Measurements from ENCODE around the gene FPR3. TPM values are rescaled to one million over a fixed set of nuclear protein-coding genes. Genes with fewer than 3 reads are reported as not detected.

The FPR3 gene
- total and polyA plus RNA-seq, 9 of the 15 experiments (the other 6 are each of a cell fraction or from before 2014, with no cell fraction given): 0.08 to 0.51 (median 0.22) TPM; not detected in 1

GRCh38 chr19:51800473-51801244 is 5.7 kb downstream of the FPR3 start (continued):
- TF ChIP-seq HNRNPL (IDR thresholded peaks at IDR 0.05; ENCODE audit: low read depth, low read length): 0 out of 2 replicates have a peak, but pooled peaks have one; percentile 17
- TF ChIP-seq TRIM24 (IDR thresholded peaks at IDR 0.05): peak; percentile 94
- TF ChIP-seq SMAD1 (IDR thresholded peaks at IDR 0.05; ENCODE audit: low read depth, low read length, partially characterized antibody): peak; percentile 90
- peak; percentile 90 for TF ChIP-seq ZNF644 (tag; IDR thresholded peaks at IDR 0.05; ENCODE audit: low read depth)
- peak; percentile 89 for TF ChIP-seq PHB2 (IDR thresholded peaks at IDR 0.05; ENCODE audit: low read depth)
- peak; percentile 92 for TF ChIP-seq MTA2 (IDR thresholded peaks at IDR 0.05; ENCODE audit: low read depth)
- peak; percentile 50 to 64 for TF ChIP-seq E2F6 (IDR thresholded peaks at IDR 0.05; ENCODE audit: borderline replicate concordance in 1 of 2, extremely low read depth in 1 of 2, insufficient read depth in 1 of 2, insufficient read length in 1 of 2, low read depth in 1 of 2, low read length in 1 of 2, poor library complexity in 1 of 2, severe bottlenecking in 1 of 2)
- peak; percentile 38; the same call in 1 of the 2 replicates for TF ChIP-seq GMEB1 (CRISPR knock-in tag; IDR thresholded peaks at IDR 0.05)
- TF ChIP-seq GABPB1 (CRISPR knock-in tag; IDR thresholded peaks at IDR 0.05): no peak; the same call in 1 of the 2 replicates
- no peak for TF ChIP-seq ZNF174 (CRISPR knock-in tag; IDR thresholded peaks at IDR 0.05)
- peak; percentile 66; the same call in 1 of the 2 replicates for TF ChIP-seq ESRRA (IDR thresholded peaks at IDR 0.05; ENCODE audit: borderline replicate concordance, low read depth)
- peak; percentile 74 for TF ChIP-seq JUND (IDR thresholded peaks at IDR 0.05; ENCODE audit: borderline replicate concordance, low read depth, low read length)
- peak; percentile 83; the same call in 2 of the 3 replicates for TF ChIP-seq JUND (tag; IDR thresholded peaks at IDR 0.05; ENCODE audit: borderline replicate concordance, low read depth, low read length)
- peak; percentile 84 for TF ChIP-seq CCNT2 (IDR thresholded peaks at IDR 0.05; ENCODE audit: borderline replicate concordance, extremely low read depth, insufficient read length, low read depth, low read length)
- no peak; the same call in 1 of the 2 replicates for TF ChIP-seq CUX1 (CRISPR knock-in tag; IDR thresholded peaks at IDR 0.05)
- TF ChIP-seq TEAD2 (tag; IDR thresholded peaks at IDR 0.05): peak; percentile 54; the same call in 1 of the 2 replicates
- TF ChIP-seq NCOA1 (IDR thresholded peaks at IDR 0.05; ENCODE audit: low read depth): peak; percentile 88; the same call in 1 of the 2 replicates
- TF ChIP-seq MTF1 (CRISPR knock-in tag; IDR thresholded peaks at IDR 0.05; ENCODE audit: borderline replicate concordance): 0 out of 2 replicates have a peak, but pooled peaks have one; percentile 19
- TF ChIP-seq CCAR2 (IDR thresholded peaks at IDR 0.05; ENCODE audit: low read depth, low read length): no peak
- peak; percentile 97 for TF ChIP-seq DPF2 (IDR thresholded peaks at IDR 0.05)
